ENCODE measurements around the gene VPS35. TPM values are rescaled to one million over a fixed set of nuclear protein-coding genes. Genes with fewer than 3 reads are reported as not detected.
A peak's percentile ranks its signal among the peaks of the same experiment; 100 is the strongest.

Gene VPS35
- polyA plus RNA-seq, 1 donor = 72.3 TPM

DNA sequence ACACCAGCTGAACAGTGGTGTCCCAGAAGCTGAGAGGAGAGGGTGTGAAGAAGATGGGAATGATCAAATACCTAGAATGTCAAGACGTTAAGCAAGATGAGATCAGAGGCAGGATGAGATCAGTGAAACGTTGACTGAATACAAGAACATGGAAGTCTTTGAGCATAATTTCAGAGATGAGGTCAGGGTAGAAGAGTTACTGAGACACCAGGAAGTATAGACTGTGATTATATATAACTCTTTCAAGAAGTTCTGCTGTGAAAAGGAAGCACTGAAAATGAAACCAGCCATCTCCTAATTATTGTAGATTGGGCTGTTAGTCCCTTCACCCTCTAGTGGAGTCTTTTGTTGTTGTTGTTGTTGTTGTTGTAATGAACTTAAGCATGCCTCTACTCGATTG is 76.9 kb downstream of the VPS35 start:
- no peak for DNase-seq

DNA sequence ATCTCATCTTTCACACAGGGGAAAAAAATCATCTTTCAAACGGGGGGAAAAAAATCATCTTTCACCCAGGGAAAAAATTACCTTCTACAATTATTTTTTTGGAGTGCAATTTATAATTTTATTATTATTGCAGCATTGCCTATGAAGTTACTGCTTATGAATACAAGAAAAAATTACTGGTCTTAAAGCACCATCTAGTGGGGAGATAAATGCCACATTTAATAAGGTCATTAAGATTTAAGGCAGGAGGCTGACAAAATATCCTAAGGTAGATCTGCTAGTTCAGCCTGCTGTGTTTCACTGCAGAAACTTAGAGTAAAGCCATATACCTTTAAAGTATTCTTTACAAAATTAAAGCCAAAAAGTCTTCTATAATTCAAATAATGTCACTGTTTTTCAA is 81.4 kb downstream of the VPS35 start:
- DNase-seq = peak; percentile 34

DNA sequence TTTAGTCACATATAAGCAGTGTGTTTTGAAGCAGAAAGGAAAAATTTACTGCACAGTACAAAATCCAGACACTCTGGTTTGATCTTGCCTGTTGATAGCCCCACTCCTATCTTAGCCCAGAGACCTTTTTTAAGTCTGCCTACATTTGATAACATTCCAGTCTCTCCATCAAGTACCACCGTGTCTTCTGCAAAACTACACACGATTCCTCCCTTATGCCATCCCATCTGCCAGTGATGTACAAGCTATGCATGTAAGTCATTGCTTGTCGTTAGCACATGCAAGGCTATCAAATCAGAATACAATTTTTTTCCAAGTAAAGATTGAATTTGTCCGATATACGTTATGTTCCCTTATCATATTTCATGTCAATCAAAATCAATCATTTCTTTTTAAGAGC is 82.7 kb downstream of the VPS35 start:
- DNase-seq = no peak

Other genes starting within 250 kb of the VPS35 start
- 8.9 TPM for gene SHCBP1, start 67.8 kb downstream of the VPS35 start, polyA plus RNA-seq (ENCODE audit: insufficient read length)
- gene ORC6, start 481 bp upstream of the VPS35 start, polyA plus RNA-seq (ENCODE audit: insufficient read length) = 8.1 TPM
- gene MYLK3, start 59.2 kb upstream of the VPS35 start, polyA plus RNA-seq (ENCODE audit: insufficient read length) = 7.9 TPM
- gene C16orf87, start 142.0 kb upstream of the VPS35 start, polyA plus RNA-seq (ENCODE audit: insufficient read length) = 24.4 TPM
- gene GPT2, start 195.2 kb upstream of the VPS35 start, polyA plus RNA-seq (ENCODE audit: insufficient read length) = 37.1 TPM